ENCODE results near the gene MLLT3. TPM values are rescaled to one million over a fixed set of nuclear protein-coding genes. Genes with fewer than 3 reads are reported as not detected.

The MLLT3 gene
- total RNA-seq, 4 donors from 2014 or later = 10.8 to 17.5 (median 12.4) TPM

- no peaks in the 10 kb centered on the region for H3K9me3 ChIP-seq
- DNase-seq (ENCODE audit: low spot score in 2 of 2) = no peak
- TF ChIP-seq POLR2A (IDR thresholded peaks at IDR 0.05) (no peak), POLR2AphosphoS5 (IDR thresholded peaks at IDR 0.05) (no peak), CTCF (IDR thresholded peaks at IDR 0.05) (no peak), EP300 (IDR thresholded peaks at IDR 0.05) (no peak)
- peaks cover 12% of the 10 kb centered on the region for H3K4me1 ChIP-seq
- 82% methylated on average over 2 of the region's 2 CpGs for WGBS
- H3K27ac ChIP-seq = no peak overlapping the region
- no peaks in the 10 kb centered on the region for H3K27me3 ChIP-seq
- no peak overlapping the region for H3K4me3 ChIP-seq
- no peaks in the 10 kb centered on the region for H3K36me3 ChIP-seq
Measured at GRCh38 chr9:20562051-20562450, 60.2 kb downstream of the MLLT3 start.

GRCh38 chr9:20561531-20561930, 60.8 kb downstream of the MLLT3 start:
- H3K27ac ChIP-seq = no peak overlapping the region
- no peaks in the 10 kb centered on the region for H3K27me3 ChIP-seq
- no peak for TF ChIP-seq POLR2AphosphoS5 (IDR thresholded peaks at IDR 0.05)
- TF ChIP-seq CTCF (IDR thresholded peaks at IDR 0.05) = no peak
- no peak for TF ChIP-seq EP300 (IDR thresholded peaks at IDR 0.05)
- TF ChIP-seq POLR2A (IDR thresholded peaks at IDR 0.05) = no peak
- H3K36me3 ChIP-seq = no peaks in the 10 kb centered on the region
- no peak for DNase-seq (ENCODE audit: low spot score in 2 of 2)
- H3K9me3 ChIP-seq = no peaks in the 10 kb centered on the region
- no peak overlapping the region for H3K4me3 ChIP-seq
- H3K4me1 ChIP-seq = peaks cover 12% of the 10 kb centered on the region
- 84% methylated on average over 3 of the region's 3 CpGs for WGBS

GRCh38 chr9:20559231-20559890, 62.9 kb downstream of the MLLT3 start:
- WGBS = 68% methylated on average over 1 of the region's 1 CpG
- TF ChIP-seq POLR2A (IDR thresholded peaks at IDR 0.05) (no peak), POLR2AphosphoS5 (IDR thresholded peaks at IDR 0.05) (no peak), CTCF (IDR thresholded peaks at IDR 0.05) (no peak), EP300 (IDR thresholded peaks at IDR 0.05) (no peak)
- no peak for DNase-seq (ENCODE audit: low spot score in 2 of 2)
- Histone ChIP-seq H3K9me3 (no peaks in the 10 kb centered on the region), H3K27ac (no peak overlapping the region), H3K4me3 (no peak overlapping the region), H3K36me3 (no peaks in the 10 kb centered on the region), H3K27me3 (no peaks in the 10 kb centered on the region), H3K4me1 (peaks cover 12% of the 10 kb centered on the region)

GRCh38 chr9:20558566-20559016, 63.7 kb downstream of the MLLT3 start:
- WGBS = 67% methylated on average over 2 of the region's 2 CpGs
- no peak for TF ChIP-seq POLR2AphosphoS5 (IDR thresholded peaks at IDR 0.05)
- no peak for TF ChIP-seq CTCF (IDR thresholded peaks at IDR 0.05)
- no peak for TF ChIP-seq EP300 (IDR thresholded peaks at IDR 0.05)
- no peak for TF ChIP-seq POLR2A (IDR thresholded peaks at IDR 0.05)
- peaks cover 12% of the 10 kb centered on the region for H3K4me1 ChIP-seq
- H3K4me3 ChIP-seq = no peak overlapping the region
- H3K9me3 ChIP-seq = no peaks in the 10 kb centered on the region
- H3K27me3 ChIP-seq = no peaks in the 10 kb centered on the region
- no peak for DNase-seq (ENCODE audit: low spot score in 2 of 2)
- no peak overlapping the region for H3K27ac ChIP-seq
- no peaks in the 10 kb centered on the region for H3K36me3 ChIP-seq

- Histone ChIP-seq H3K36me3 (no peaks in the 10 kb centered on the region), H3K4me3 (no peak overlapping the region), H3K4me1 (peaks cover 16% of the 10 kb centered on the region), H3K9me3 (no peaks in the 10 kb centered on the region), H3K27ac (no peak overlapping the region), H3K27me3 (no peaks in the 10 kb centered on the region)
- WGBS = 89% methylated on average over 5 of the region's 5 CpGs
- DNase-seq (ENCODE audit: low spot score in 2 of 2) = no peak
- TF ChIP-seq POLR2AphosphoS5 (IDR thresholded peaks at IDR 0.05) = no peak
- no peak for TF ChIP-seq POLR2A (IDR thresholded peaks at IDR 0.05)
- TF ChIP-seq CTCF (IDR thresholded peaks at IDR 0.05) = no peak
- no peak for TF ChIP-seq EP300 (IDR thresholded peaks at IDR 0.05)
Measured at GRCh38 chr9:20557890-20558565, 64.3 kb downstream of the MLLT3 start.

Measured in suprapubic skin (tissue), 4 donors.